Measurements from ENCODE around the gene HMOX1. TPM values are rescaled to one million over a fixed set of nuclear protein-coding genes. Genes with fewer than 3 reads are reported as not detected.

HMOX1 gene
- total and polyA plus RNA-seq, 2 of the 8 experiments (the other 6 are each of a cell fraction or from before 2014, with no cell fraction given), result 25.0 to 41.6 TPM

DNA sequence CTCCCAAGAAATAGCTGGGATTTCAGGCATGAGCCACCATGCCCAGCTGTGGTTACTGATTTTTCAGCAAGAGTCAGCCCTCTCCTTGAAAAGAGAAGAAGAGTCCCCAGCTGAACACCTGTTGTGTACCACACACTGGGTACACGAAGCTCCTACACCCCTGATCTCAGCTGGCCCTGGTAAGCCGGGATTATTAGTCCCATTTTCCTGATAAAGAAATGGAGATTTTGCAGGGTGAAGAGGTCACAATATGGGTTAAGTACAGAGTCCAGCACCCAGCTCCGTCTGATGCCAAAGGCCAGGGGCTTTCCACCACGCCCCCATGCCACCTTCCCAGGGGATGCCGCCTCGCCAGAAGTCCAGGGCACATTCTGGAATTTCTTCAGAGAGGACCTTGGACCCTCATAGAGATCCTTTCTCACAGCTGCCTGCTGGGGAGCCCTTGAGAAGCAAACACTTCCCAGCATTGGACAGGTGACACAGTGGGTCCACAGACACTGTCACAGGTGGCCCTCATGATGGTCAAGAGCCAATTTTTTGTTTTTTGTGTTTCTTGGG lies 19.8 kb upstream of the HMOX1 start:
- Histone ChIP-seq H3K23ac (ENCODE audit: insufficient read length) (no peak overlapping the region), H4K5ac (ENCODE audit: insufficient read length, low read depth, low read length) (no peak overlapping the region)
- no peak for FAIRE-seq
- TF ChIP-seq KDM1A (IDR thresholded peaks at IDR 0.05; ENCODE audit: borderline replicate concordance, low read length) (no peak), EGR1 (IDR thresholded peaks at IDR 0.05; ENCODE audit: borderline replicate concordance, low read depth, low read length) (no peak), BACH1 (IDR thresholded peaks at IDR 0.05; ENCODE audit: low read length) (no peak), PHF8 (conservative IDR thresholded peaks at IDR 0.05; ENCODE audit: low read depth, low read length) (no peak), TEAD4 (IDR thresholded peaks at IDR 0.05; ENCODE audit: low read depth, low read length) (no peak), RXRA (IDR thresholded peaks at IDR 0.05; ENCODE audit: insufficient read depth, low read depth, low read length) (no peak), NANOG (IDR thresholded peaks at IDR 0.05; ENCODE audit: insufficient read depth, low read depth, low read length, poor library complexity, severe bottlenecking) (no peak), POU5F1 (IDR thresholded peaks at IDR 0.05; ENCODE audit: low read depth, low read length) (no peak), SP2 (IDR thresholded peaks at IDR 0.05; ENCODE audit: low read length) (no peak), HDAC6 (IDR thresholded peaks at IDR 0.05; ENCODE audit: low read depth, low read length) (no peak), GABPA (IDR thresholded peaks at IDR 0.05; ENCODE audit: borderline replicate concordance, insufficient read depth, low read length) (no peak), SP4 (IDR thresholded peaks at IDR 0.05; ENCODE audit: low read length) (no peak), CREB1 (IDR thresholded peaks at IDR 0.05) (no peak)
- TF ChIP-seq, protein P1, sequence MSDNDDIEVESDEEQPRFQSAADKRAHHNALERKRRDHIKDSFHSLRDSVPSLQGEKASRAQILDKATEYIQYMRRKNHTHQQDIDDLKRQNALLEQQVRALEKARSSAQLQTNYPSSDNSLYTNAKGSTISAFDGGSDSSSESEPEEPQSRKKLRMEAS (IDR thresholded peaks at IDR 0.05), result no peak

More for the DNA sequence above, 19.8 kb upstream of the HMOX1 start:
- Histone ChIP-seq H3K27ac (ENCODE audit: low read depth, low read length) (no peak overlapping the region), H3K56ac (replicated peaks; ENCODE audit: insufficient read length, low read depth, low read length) (no peak overlapping the region), H3K27me3 (replicated peaks in 1 of 4; ENCODE audit: control insufficient read depth in 3 of 4, extremely low read depth in 1 of 4, insufficient read depth in 3 of 4, low read length in 3 of 4) (no peaks in the 10 kb centered on the region), H2AK5ac (ENCODE audit: low read depth, low read length) (no peak overlapping the region), H3K4me2 (ENCODE audit: insufficient read depth in 1 of 2, low read depth in 2 of 2, low read length in 2 of 2) (no peak overlapping the region), H3K79me2 (ENCODE audit: control insufficient read depth in 1 of 2, insufficient read depth in 2 of 2, low read length in 2 of 2) (no peaks in the 10 kb centered on the region), H2BK15ac (ENCODE audit: low read length) (no peak overlapping the region), H4K91ac (replicated peaks; ENCODE audit: insufficient read length, low read length) (no peak overlapping the region), H3K14ac (ENCODE audit: insufficient read length) (no peak overlapping the region), H3K4ac (replicated peaks; ENCODE audit: insufficient read length, low read depth, low read length) (no peak overlapping the region), H3K18ac (ENCODE audit: extremely low read depth, low read length) (no peak overlapping the region), H2BK5ac (ENCODE audit: low read depth, low read length) (no peak overlapping the region), H2AFZ (ENCODE audit: low read length) (no peak overlapping the region), H3K36me3 (ENCODE audit: control insufficient read depth in 2 of 4, insufficient read depth in 4 of 4, low read length in 3 of 4) (no peaks in the 10 kb centered on the region), H2BK120ac (replicated peaks; ENCODE audit: low read depth, low read length) (no peak overlapping the region), H3K79me1 (ENCODE audit: low read depth, low read length) (no peaks in the 10 kb centered on the region), H3K4me1 (replicated peaks in 1 of 4; ENCODE audit: control insufficient read depth in 3 of 4, insufficient read depth in 4 of 4, low read length in 3 of 4) (no peaks in the 10 kb centered on the region), H3K23me2 (ENCODE audit: low read depth, low read length) (no peaks in the 10 kb centered on the region), H3K4me3 (ENCODE audit: extremely low read depth in 1 of 4, insufficient read depth in 2 of 4, low read depth in 3 of 4, low read length in 4 of 4) (no peak overlapping the region), H4K20me1 (replicated peaks in 1 of 2; ENCODE audit: control insufficient read depth in 1 of 2, insufficient read depth in 2 of 2, low read length in 2 of 2) (no peaks in the 10 kb centered on the region), H3K9ac (replicated peaks in 1 of 4; ENCODE audit: extremely low read depth in 1 of 4, low read depth in 3 of 4, low read length in 3 of 4) (no peak overlapping the region), H2BK12ac (ENCODE audit: low read depth, low read length) (no peak overlapping the region), H3K9me3 (ENCODE audit: insufficient read depth in 2 of 2, low read depth in 1 of 2, low read length in 1 of 2) (no peaks in the 10 kb centered on the region), H2BK20ac (ENCODE audit: low read length) (no peak overlapping the region), H4K8ac (ENCODE audit: extremely low read depth, insufficient read depth, low read length) (no peak overlapping the region)
- WGBS, 2 experiments (ENCODE audit: extremely low coverage in 1 of 2, insufficient coverage in 1 of 2, insufficient read length in 1 of 2, insufficient replicate concordance in 2 of 2, low coverage in 1 of 2, low lambda C conversion rate in 2 of 2, missing lambda C conversion rate in 1 of 2), result 89% methylated on average over 6 of the region's 6 CpGs; no CpG with 5 or more reads in 1 of the 2 experiments
- no peak for DNase-seq (ENCODE audit: low read depth in 1 of 2, low spot score in 2 of 2)
- ChIA-PET CTCF (ENCODE audit: partially characterized antibody) (interaction anchor here (1.4 to 2.1 kb wide), 3 partner anchors 10 to 59 kb away, joined by 3 to 7 read pairs (median 5); no protein-coding TSS in a partner anchor), POLR2A (ENCODE audit: partially characterized antibody) (interaction anchor here (1.2 to 1.6 kb wide), 4 partner anchors 10 to 58 kb away, joined by 3 to 5 read pairs (median 4); no protein-coding TSS in a partner anchor)
